DMS53 (cell line): ENCODE data around the gene CCDC88C.

Experiments used
- DNase-seq: peaks from one replicate; lab custom pipeline; 2025; lab: John Stamatoyannopoulos, UW

The CCDC88C gene

GRCh38 chr14:91396959-91397815, 20.4 kb downstream of the CCDC88C start:
- DNase-seq = no peak

GRCh38 chr14:91396013-91396660, 21.5 kb downstream of the CCDC88C start:
- DNase-seq = no peak

GRCh38 chr14:91395466-91395865, 22.2 kb downstream of the CCDC88C start:
- no peak for DNase-seq

- no peak for DNase-seq
Measured at GRCh38 chr14:91394105-91395081, 23.2 kb downstream of the CCDC88C start.

GRCh38 chr14:91392623-91393303, 24.9 kb downstream of the CCDC88C start:
- DNase-seq = no peak

GRCh38 chr14:91390165-91390778, 27.3 kb downstream of the CCDC88C start:
- DNase-seq = no peak

GRCh38 chr14:91389150-91389549, 28.5 kb downstream of the CCDC88C start:
- DNase-seq = no peak

- no peak for DNase-seq
Measured at GRCh38 chr14:91388551-91388975, 29.1 kb downstream of the CCDC88C start.

- DNase-seq = no peak
Measured at GRCh38 chr14:91387951-91388381, 29.7 kb downstream of the CCDC88C start.

- no peak for DNase-seq
Measured at GRCh38 chr14:91387169-91387835, 30.3 kb downstream of the CCDC88C start.

GRCh38 chr14:91385697-91386096, 31.9 kb downstream of the CCDC88C start:
- DNase-seq = no peak

- DNase-seq = no peak
Measured at GRCh38 chr14:91385224-91385623, 32.4 kb downstream of the CCDC88C start.

- peak; percentile 87 for DNase-seq
Measured at GRCh38 chr14:91383439-91383838, 34.2 kb downstream of the CCDC88C start.

GRCh38 chr14:91381801-91382670, 35.6 kb downstream of the CCDC88C start:
- no peak for DNase-seq

- no peak for DNase-seq
Measured at GRCh38 chr14:91380610-91381371, 36.8 kb downstream of the CCDC88C start.

- DNase-seq = no peak
Measured at GRCh38 chr14:91380123-91380522, 37.5 kb downstream of the CCDC88C start.

- DNase-seq = no peak
Measured at GRCh38 chr14:91379579-91379932, 38.1 kb downstream of the CCDC88C start.

GRCh38 chr14:91378930-91379578, 38.6 kb downstream of the CCDC88C start:
- no peak for DNase-seq
